ENCODE results near the gene MKRN2OS. TPM values are rescaled to one million over a fixed set of nuclear protein-coding genes. Genes with fewer than 3 reads are reported as not detected.

MKRN2OS gene
- total and polyA plus RNA-seq, 10 of the 15 experiments (the other 5 are each of a cell fraction or from before 2014, with no cell fraction given) = 0.20 to 1.0 (median 0.40) TPM; not detected in 4

DNA sequence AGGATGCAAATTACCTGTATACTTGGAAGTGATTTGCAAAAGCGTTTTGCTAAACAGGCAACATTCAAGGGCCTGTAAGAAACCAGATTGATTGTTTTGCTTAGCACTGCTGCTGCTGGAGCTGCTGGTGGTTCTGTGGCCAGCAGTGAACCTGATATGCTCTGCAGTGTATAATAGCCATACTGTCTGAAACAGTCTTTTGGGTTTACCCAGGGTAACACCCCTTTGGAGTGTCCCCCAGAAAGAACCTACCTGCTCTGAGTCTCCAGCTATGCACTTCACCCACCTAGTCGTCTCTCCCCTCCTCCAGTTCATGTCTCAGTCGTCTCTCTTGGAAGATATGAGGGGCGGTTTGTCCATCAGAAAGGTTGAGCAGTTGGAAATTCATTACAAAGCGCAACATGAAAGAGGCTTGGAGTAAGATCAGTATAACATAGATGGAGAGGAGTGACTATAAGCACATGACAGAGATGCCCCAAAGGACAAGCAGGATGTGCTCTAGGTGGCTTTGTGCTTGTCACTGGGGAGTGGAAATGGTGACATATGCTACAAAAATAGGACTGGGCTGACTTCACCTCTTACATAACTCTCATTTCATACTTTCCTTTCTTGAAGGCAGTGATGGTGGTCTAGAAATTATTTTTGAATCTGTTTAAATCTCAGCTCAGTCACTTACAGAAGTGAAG, 15.3 kb upstream of the MKRN2OS start:
- RAD21 ChIA-PET (ENCODE audit: unreplicated experiment) = interaction anchor here (1.0 to 3.0 kb wide), 4 partner anchors 76 to 103 kb away, joined by 3 to 18 read pairs (median 3); partner anchors contain the start of genes RAF1 and TSEN2
- Histone ChIP-seq H3K9ac (ENCODE audit: control insufficient read depth, insufficient read depth, low read length) (peak overlapping the region; percentile 39), H3K9me3 (replicated peaks; ENCODE audit: control insufficient read depth, insufficient read depth, low read length) (peaks cover 4% of the 10 kb centered on the region; the same call in 2 of the 3 replicates), H3K4me2 (ENCODE audit: control insufficient read depth, insufficient read depth) (peak overlapping the region; percentile 93), H2AFZ (ENCODE audit: control insufficient read depth, low read depth, low read length) (no peak overlapping the region), H3K4me1 (ENCODE audit: control insufficient read depth, insufficient read depth, low read length) (peaks cover 25% of the 10 kb centered on the region), H3K4me3 (peak overlapping the region; percentile 95), H3K36me3 (ENCODE audit: control insufficient read depth in 2 of 2, insufficient read depth in 2 of 2, low read length in 1 of 2) (no peaks in the 10 kb centered on the region), H3K27me3 (replicated peaks in 1 of 2; ENCODE audit: control insufficient read depth in 2 of 2, insufficient read depth in 2 of 2, low read length in 1 of 2) (no peaks in the 10 kb centered on the region), H3K79me2 (ENCODE audit: control insufficient read depth, insufficient read depth, low read length) (peaks cover 82% of the 10 kb centered on the region), H4K20me1 (ENCODE audit: control insufficient read depth, insufficient read depth) (peaks cover 4% of the 10 kb centered on the region; the same call in 1 of the 2 replicates), H3K27ac (ENCODE audit: control insufficient read depth, insufficient read depth) (peak overlapping the region; percentile 81)
- ATAC-seq (peak; percentile 74), DNase-seq (ENCODE audit: low read depth, low spot score) (peak; percentile 63), FAIRE-seq (peak; percentile 94)
- WGBS (ENCODE audit: insufficient coverage, insufficient replicate concordance, low lambda C conversion rate, missing lambda C conversion rate) = 0% methylated on average over 5 of the region's 5 CpGs
- CTCF ChIA-PET = interaction anchor here (0.6 to 2.1 kb wide), 4 partner anchors 76 to 99 kb away, joined by 3 to 7 read pairs (median 4); partner anchors contain the start of gene TSEN2
- in situ Hi-C loops (cut with MboI) = no loop called here
- SMC1A ChIA-PET (ENCODE audit: uncharacterized antibody, unreplicated experiment) = interaction anchor here (0.6 to 5.6 kb wide), 5 partner anchors 9 to 101 kb away, joined by 3 to 38 read pairs (median 4); partner anchors contain the start of gene RAF1
- POLR2A ChIA-PET = interaction anchor here (0.7 to 5.0 kb wide), 7 partner anchors 20 to 127 kb away, joined by 3 to 38 read pairs (median 3); partner anchors contain the start of gene RAF1
- intact Hi-C loops (cut with micrococcal nuclease; ENCODE audit: unreplicated experiment) = loop anchor here (5.0 kb wide), 1 partner anchor 368 kb away; no protein-coding TSS in a partner anchor
- BruUV-seq (replicated peaks) = TSS peak; percentile 75
- TF ChIP-seq CHD4 (IDR thresholded peaks at IDR 0.05) = no peak
- no peak for TF ChIP-seq STAT3 (IDR thresholded peaks at IDR 0.05; ENCODE audit: low read depth, low read length)
- TF ChIP-seq PAX8 (IDR thresholded peaks at IDR 0.05) = no peak
- no peak for TF ChIP-seq USF1 (IDR thresholded peaks at IDR 0.05; ENCODE audit: borderline replicate concordance, extremely low read length, insufficient read depth, low read depth, low read length)
- no peak for TF ChIP-seq SREBF1 (IDR thresholded peaks at IDR 0.05; ENCODE audit: low read length)
- no peak; a peak in 1 of 4 replicates for TF ChIP-seq CEBPB (IDR thresholded peaks at IDR 0.05; ENCODE audit: borderline replicate concordance in 1 of 2, low read depth in 2 of 2, low read length in 2 of 2)
- no peak for TF ChIP-seq PAX5 (IDR thresholded peaks at IDR 0.05; ENCODE audit: borderline replicate concordance, low read depth, low read length)
- no peak for TF ChIP-seq RFX5 (IDR thresholded peaks at IDR 0.05; ENCODE audit: low read depth, low read length)
- no peak for TF ChIP-seq SRF (IDR thresholded peaks at IDR 0.05; ENCODE audit: low read depth in 2 of 2, low read length in 2 of 2)
- TF ChIP-seq HCFC1 (IDR thresholded peaks at IDR 0.05; ENCODE audit: low read length) = no peak
- no peak for TF ChIP-seq YBX1 (IDR thresholded peaks at IDR 0.05)
- TF ChIP-seq TCF7 (IDR thresholded peaks at IDR 0.05; ENCODE audit: borderline replicate concordance) = peak; percentile 51; the same call in 1 of the 2 replicates
- TF ChIP-seq, protein P1, sequence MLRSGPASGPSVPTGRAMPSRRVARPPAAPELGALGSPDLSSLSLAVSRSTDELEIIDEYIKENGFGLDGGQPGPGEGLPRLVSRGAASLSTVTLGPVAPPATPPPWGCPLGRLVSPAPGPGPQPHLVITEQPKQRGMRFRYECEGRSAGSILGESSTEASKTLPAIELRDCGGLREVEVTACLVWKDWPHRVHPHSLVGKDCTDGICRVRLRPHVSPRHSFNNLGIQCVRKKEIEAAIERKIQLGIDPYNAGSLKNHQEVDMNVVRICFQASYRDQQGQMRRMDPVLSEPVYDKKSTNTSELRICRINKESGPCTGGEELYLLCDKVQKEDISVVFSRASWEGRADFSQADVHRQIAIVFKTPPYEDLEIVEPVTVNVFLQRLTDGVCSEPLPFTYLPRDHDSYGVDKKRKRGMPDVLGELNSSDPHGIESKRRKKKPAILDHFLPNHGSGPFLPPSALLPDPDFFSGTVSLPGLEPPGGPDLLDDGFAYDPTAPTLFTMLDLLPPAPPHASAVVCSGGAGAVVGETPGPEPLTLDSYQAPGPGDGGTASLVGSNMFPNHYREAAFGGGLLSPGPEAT (IDR thresholded peaks at IDR 0.05; ENCODE audit: low read depth) = peak; percentile 74
- peak; percentile 94 for TF ChIP-seq MEF2A (IDR thresholded peaks at IDR 0.05; ENCODE audit: insufficient read depth, low read depth, low read length)
- peak; percentile 42; the same call in 1 of the 2 replicates for TF ChIP-seq RAD51 (IDR thresholded peaks at IDR 0.05)
- TF ChIP-seq EGR1 (IDR thresholded peaks at IDR 0.05; ENCODE audit: borderline replicate concordance in 1 of 2, low read depth in 2 of 2, low read length in 2 of 2) = no peak
- TF ChIP-seq BCLAF1 (IDR thresholded peaks at IDR 0.05) = no peak
- no peak for TF ChIP-seq CHD1 (IDR thresholded peaks at IDR 0.05; ENCODE audit: low read depth, low read length)
- TF ChIP-seq KLF5 (IDR thresholded peaks at IDR 0.05; ENCODE audit: partially characterized antibody) = no peak
